ENCODE measurements around the gene PDGFRA. TPM values are rescaled to one million over a fixed set of nuclear protein-coding genes. Genes with fewer than 3 reads are reported as not detected.

Gene PDGFRA
- total RNA-seq, 4 donors from 2014 or later: 27.5 to 283 (median 60.2) TPM

DNA sequence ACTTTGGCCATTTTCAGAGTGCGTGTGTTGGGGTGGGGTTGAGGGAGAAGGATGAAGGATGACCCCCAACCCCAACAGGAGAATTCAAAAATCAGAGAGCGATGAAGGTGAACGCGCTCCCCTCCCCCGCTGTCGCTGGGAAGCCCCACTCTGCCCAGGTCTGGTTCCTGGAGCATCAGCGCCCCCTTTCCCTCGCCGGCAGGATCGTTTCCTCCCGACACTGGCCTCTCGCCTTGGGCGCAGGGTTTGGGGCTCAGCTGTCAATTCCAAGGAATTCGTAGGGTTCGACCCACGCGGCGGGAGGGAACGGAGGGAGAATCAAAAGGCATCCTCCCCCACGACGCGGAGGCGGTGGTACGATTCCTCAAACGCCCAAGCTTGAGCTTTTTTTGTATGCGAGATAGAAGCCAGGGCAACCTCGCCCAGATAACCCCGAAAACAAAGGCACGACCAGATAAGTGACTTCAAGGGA lies 1.0 kb upstream of the PDGFRA start:
- peaks cover 4 to 63% (median 8%) of the 10 kb centered on the region in 4 donors for H3K4me1 ChIP-seq
- H3K27me3 ChIP-seq: peaks cover 0 to 62% of the 10 kb centered on the region in 2 donors
- no peak for TF ChIP-seq POLR2A (IDR thresholded peaks at IDR 0.05)
- TF ChIP-seq, protein P1, sequence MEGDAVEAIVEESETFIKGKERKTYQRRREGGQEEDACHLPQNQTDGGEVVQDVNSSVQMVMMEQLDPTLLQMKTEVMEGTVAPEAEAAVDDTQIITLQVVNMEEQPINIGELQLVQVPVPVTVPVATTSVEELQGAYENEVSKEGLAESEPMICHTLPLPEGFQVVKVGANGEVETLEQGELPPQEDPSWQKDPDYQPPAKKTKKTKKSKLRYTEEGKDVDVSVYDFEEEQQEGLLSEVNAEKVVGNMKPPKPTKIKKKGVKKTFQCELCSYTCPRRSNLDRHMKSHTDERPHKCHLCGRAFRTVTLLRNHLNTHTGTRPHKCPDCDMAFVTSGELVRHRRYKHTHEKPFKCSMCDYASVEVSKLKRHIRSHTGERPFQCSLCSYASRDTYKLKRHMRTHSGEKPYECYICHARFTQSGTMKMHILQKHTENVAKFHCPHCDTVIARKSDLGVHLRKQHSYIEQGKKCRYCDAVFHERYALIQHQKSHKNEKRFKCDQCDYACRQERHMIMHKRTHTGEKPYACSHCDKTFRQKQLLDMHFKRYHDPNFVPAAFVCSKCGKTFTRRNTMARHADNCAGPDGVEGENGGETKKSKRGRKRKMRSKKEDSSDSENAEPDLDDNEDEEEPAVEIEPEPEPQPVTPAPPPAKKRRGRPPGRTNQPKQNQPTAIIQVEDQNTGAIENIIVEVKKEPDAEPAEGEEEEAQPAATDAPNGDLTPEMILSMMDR (IDR thresholded peaks at IDR 0.05): peak in 4 of 6 experiments; percentile 38 to 61 (median 48)
- H3K9me3 ChIP-seq: no peaks in the 10 kb centered on the region
- H3K36me3 ChIP-seq: no peaks in the 10 kb centered on the region
- peak in 2 of 3 donors; percentile 71 to 75 for DNase-seq
- H3K27ac ChIP-seq: peak overlapping the region; percentile 19 to 76 (median 50)
- peak overlapping the region; percentile 25 to 47 (median 30) for H3K4me3 ChIP-seq

DNA sequence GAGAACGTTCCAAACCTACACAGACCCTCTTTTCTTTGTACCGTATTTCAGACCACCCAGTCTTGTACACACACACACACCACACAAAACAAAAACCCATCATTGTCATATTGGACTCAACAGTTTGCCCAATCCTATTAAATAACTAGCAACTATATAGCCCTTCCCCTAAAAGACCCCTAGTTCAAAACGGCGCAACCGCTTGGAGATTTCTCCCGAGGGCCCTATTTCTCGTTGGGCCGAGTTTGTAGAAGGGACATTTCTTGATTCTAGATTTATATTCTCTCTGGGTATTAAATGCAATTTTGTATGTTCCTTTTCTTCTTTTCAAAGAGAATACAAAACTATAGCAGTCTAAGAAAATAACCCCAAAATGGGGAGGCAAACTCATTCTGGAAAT lies 547 bp upstream of the PDGFRA start:
- no peak for DNase-seq
- TF ChIP-seq POLR2A (IDR thresholded peaks at IDR 0.05): no peak
- TF ChIP-seq, protein P1 (IDR thresholded peaks at IDR 0.05): no peak
- Histone ChIP-seq H3K27me3 (peaks cover 0 to 62% of the 10 kb centered on the region in 2 donors), H3K9me3 (no peaks in the 10 kb centered on the region), H3K4me1 (peaks cover 4 to 67% (median 9%) of the 10 kb centered on the region in 4 donors), H3K27ac (peak overlapping the region in 3 of 4 donors; percentile 19 to 76 (median 75)), H3K4me3 (peak overlapping the region in 2 of 4 donors; percentile 34 to 47), H3K36me3 (no peaks in the 10 kb centered on the region)

DNA sequence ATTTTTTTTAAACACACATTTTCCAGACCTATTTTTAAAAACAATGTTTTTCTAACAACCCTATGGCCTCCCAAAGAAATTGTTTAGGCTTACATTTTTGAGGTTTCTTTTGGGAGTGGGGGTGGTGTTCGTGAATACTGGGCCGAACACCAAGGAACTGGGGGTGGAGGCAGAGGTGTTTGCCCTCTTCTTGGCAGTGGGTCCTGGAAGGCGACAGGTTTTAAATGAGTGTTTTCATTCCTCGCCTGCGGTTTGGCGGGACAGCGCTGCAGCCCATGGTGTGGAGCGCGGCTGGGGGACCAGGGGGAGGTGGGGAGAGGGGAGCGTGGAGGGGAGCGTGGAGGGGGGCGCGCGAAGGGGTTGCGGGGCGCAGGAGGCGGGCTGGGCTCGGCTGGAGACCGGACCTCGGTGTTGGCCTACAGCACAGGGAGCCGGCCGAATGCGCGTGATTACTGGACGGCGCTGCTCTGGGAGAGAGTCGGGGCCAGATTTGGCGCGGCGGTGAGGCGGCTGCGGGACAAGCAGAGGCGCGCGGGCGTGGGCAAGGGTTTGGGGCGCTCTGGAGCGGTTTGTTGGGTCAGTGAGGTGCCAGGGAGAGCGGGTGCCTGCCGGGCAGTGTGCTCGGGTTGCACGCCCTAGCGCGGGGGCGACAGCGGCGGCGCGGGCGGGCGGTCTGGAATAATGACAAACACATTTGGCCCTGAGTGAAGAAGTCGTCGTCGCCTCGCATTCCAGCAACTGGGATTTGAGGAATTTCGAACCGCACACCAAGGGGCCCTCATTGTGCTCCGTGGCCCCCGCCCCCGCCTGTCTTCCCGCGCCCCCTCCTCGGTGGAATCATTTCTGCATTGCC lies 764 bp downstream of the PDGFRA start:
- Histone ChIP-seq H3K27ac (peak overlapping the region; percentile 60 to 77 (median 71)), H3K9me3 (no peaks in the 10 kb centered on the region), H3K36me3 (no peaks in the 10 kb centered on the region), H3K4me1 (peaks cover 4 to 74% (median 16%) of the 10 kb centered on the region in 4 donors), H3K4me3 (peak overlapping the region; percentile 35 to 72 (median 47)), H3K27me3 (peaks cover 0 to 62% of the 10 kb centered on the region in 2 donors)
- no peak for TF ChIP-seq POLR2A (IDR thresholded peaks at IDR 0.05)
- TF ChIP-seq, protein P1 (IDR thresholded peaks at IDR 0.05): no peak
- DNase-seq: no peak

DNA sequence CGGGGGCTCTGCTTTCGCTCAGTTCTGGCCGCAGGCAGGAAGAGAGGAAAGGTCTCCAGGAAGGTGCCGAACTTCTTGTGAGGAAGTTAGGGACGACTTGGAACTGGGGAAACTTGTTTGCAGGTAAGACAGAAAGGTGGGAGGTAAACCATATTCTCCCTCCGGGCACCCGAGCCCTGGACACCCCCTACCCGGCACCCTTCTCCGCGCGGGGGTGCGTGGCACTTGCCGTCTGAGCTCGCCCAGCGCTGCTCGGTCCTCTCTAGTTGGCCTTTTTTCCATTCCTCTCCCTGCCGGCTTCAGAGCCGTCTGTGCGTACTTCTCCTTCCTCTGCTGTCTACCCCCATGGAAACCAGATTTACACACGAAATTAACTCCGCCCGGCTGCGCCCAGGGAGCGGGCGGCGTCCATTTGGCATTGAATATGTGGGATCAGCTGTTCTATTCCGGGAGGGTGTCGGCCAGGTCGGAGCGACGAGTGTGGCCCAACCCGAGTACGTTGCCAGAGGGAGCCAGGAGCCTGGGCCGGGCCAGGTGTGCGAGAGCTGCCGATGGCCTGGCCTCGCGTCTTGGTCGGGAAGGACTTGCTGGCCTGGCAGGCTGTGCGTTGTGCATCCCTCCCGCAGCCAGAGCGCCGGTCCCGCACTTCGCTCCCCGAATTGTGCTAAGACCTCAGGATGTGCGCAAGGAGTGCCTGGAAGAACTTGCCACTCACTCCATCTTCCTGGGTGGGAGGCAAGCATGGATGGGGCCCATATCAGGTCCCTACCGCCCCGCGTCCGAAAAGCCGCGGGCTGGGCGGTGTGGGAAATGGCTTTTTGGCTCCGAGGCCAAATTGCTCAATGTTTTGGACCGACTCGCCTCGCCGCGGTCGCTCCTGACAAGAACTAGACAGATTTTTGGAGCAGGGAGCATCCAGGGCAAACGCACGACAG lies 1.7 kb downstream of the PDGFRA start:
- peak overlapping the region; percentile 60 to 77 (median 71) for H3K27ac ChIP-seq
- peaks cover 4 to 68% (median 16%) of the 10 kb centered on the region in 4 donors for H3K4me1 ChIP-seq
- TF ChIP-seq, protein P1 (IDR thresholded peaks at IDR 0.05): no peak
- TF ChIP-seq POLR2A (IDR thresholded peaks at IDR 0.05): no peak
- H3K36me3 ChIP-seq: no peaks in the 10 kb centered on the region
- DNase-seq: peak in 2 of 3 donors; percentile 55
- H3K27me3 ChIP-seq: peaks cover 0 to 56% of the 10 kb centered on the region in 2 donors
- H3K4me3 ChIP-seq: peak overlapping the region; percentile 35 to 72 (median 47)
- no peaks in the 10 kb centered on the region for H3K9me3 ChIP-seq

DNA sequence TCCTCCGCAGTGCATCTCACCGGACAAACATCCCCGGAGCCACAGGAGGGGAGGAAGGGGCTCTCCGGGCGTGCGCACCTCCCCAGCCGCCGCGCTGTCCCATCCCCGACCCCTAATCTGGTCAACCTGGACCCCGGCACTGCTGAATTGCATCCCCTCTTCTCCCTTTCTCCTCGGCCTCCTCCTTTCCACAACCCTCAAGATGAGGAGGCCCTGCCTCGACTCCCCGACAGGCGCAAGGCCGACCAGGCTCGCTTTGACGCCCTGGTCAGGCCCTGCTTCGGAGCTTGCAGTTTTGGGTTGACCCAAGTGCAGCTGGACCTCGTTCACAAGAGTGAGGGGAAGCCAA lies 2.3 kb downstream of the PDGFRA start:
- Histone ChIP-seq H3K9me3 (no peaks in the 10 kb centered on the region), H3K27me3 (peaks cover 0 to 51% of the 10 kb centered on the region in 2 donors), H3K4me3 (peak overlapping the region; percentile 35 to 72 (median 47)), H3K36me3 (no peaks in the 10 kb centered on the region), H3K27ac (peak overlapping the region in 3 of 4 donors; percentile 66 to 77 (median 76)), H3K4me1 (peaks cover 4 to 63% (median 16%) of the 10 kb centered on the region in 4 donors)
- TF ChIP-seq POLR2A (IDR thresholded peaks at IDR 0.05): no peak
- TF ChIP-seq, protein P1 (IDR thresholded peaks at IDR 0.05): no peak
- no peak for DNase-seq

Measured in Peyer's patch (tissue), 4 donors.